ENCODE data around the gene HBA1.
"Not testable (repeated sequence)": the region's sequence is repeated elsewhere in the genome, so short reads cannot be mapped to it uniquely, and the experiment has no call there.

HBA1 gene

GRCh38 chr16:176006-176405, 474 bp upstream of the HBA1 start:
- not testable (repeated sequence) for DNase-seq

DNA sequence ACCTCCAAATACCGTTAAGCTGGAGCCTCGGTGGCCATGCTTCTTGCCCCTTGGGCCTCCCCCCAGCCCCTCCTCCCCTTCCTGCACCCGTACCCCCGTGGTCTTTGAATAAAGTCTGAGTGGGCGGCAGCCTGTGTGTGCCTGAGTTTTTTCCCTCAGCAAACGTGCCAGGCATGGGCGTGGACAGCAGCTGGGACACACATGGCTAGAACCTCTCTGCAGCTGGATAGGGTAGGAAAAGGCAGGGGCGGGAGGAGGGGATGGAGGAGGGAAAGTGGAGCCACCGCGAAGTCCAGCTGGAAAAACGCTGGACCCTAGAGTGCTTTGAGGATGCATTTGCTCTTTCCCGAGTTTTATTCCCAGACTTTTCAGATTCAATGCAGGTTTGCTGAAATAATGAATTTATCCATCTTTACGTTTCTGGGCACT, 928 bp downstream of the HBA1 start:
- DNase-seq = no peak

DNA sequence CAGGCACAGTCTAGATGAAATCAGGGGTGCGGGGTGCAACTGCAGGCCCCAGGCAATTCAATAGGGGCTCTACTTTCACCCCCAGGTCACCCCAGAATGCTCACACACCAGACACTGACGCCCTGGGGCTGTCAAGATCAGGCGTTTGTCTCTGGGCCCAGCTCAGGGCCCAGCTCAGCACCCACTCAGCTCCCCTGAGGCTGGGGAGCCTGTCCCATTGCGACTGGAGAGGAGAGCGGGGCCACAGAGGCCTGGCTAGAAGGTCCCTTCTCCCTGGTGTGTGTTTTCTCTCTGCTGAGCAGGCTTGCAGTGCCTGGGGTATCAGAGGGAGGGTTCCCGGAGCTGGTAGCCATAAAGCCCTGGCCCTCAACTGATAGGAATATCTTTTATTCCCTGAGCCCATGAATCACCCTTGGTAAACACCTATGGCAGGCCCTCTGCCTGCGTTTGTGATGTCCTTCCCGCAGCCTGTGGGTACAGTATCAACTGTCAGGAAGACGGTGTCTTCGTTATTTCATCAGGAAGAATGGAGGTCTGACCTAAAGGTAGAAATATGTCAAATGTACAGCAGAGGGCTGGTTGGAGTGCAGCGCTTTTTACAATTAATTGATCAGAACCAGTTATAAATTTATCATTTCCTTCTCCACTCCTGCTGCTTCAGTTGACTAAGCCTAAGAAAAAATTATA, 1.6 kb downstream of the HBA1 start:
- no peak for DNase-seq

GRCh38 chr16:178668-179015, 2.2 kb downstream of the HBA1 start:
- no peak for DNase-seq

DNA sequence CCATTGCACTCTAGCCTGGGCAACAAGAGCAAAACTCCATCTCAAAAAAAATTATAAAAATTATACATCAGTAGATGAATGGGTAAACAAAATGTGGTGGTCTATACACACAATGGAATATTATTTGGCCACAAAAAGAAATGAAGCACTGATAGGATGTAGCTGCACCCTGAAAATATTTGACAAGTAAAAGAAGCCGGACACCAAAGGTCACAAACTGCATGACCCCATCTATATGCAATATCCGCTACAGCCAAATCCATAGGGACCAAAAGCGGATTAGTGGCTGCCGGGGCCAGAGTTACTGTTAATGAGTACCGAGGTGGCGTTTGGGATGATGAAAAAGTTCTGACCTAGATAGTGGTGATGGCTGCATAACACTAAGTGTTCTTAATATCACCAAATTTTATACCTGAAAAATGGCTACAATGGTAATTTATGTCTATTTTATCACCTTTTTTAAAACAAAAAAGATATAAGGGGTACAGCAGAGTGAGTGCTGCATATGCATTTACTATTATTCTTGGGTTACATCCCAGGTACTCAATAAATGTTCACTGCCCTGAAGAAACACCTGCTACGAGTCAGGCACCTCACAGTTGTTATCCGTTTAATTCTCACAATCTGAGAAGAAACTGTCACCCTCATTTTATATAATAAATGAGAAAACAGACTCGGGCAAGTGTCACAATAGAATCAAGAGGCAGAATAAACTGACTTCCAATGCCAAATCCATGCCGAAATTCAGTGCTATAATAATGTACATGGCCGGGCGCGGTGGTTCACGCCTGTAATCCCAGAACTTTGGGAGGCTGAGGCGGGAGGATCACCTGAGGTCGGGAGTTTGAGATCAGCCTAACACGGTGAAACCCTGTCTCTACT, 3.0 kb downstream of the HBA1 start:
- DNase-seq = no peak

DNA sequence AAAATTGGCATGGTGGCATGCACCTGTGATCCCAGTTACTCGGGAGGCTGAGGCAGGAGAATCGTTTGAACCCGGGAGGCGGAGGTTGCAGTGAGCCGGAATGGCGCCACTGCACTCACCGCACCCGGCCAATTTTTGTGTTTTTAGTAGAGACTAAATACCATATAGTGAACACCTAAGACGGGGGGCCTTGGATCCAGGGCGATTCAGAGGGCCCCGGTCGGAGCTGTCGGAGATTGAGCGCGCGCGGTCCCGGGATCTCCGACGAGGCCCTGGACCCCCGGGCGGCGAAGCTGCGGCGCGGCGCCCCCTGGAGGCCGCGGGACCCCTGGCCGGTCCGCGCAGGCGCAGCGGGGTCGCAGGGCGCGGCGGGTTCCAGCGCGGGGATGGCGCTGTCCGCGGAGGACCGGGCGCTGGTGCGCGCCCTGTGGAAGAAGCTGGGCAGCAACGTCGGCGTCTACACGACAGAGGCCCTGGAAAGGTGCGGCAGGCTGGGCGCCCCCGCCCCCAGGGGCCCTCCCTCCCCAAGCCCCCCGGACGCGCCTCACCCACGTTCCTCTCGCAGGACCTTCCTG, 3.7 kb downstream of the HBA1 start, which contains the start of gene HBQ1:
HBQ1 (plus strand) TSS at position 359 of the 575 bp plus-strand sequence; CDS start at position 387, 28 bp downstream.
- DNase-seq = no peak

DNA sequence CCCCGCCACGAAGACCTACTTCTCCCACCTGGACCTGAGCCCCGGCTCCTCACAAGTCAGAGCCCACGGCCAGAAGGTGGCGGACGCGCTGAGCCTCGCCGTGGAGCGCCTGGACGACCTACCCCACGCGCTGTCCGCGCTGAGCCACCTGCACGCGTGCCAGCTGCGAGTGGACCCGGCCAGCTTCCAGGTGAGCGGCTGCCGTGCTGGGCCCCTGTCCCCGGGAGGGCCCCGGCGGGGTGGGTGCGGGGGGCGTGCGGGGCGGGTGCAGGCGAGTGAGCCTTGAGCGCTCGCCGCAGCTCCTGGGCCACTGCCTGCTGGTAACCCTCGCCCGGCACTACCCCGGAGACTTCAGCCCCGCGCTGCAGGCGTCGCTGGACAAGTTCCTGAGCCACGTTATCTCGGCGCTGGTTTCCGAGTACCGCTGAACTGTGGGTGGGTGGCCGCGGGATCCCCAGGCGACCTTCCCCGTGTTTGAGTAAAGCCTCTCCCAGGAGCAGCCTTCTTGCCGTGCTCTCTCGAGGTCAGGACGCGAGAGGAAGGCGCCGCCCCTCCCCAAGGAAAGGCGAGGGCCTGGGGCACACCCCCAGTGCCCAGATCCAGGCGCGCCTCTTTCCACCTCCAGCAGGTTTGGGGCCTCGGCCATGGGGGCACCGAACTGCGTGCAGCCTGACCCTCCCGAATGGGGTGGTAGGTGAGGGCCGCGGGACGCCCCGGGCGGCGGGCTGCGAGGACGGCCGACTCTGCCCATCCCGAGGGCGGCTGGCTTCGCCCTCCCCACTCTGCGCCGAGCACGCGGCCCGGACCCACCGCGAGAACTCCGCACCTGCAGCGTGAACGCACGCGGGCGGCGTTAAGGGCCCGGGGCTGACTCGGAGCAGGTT, 4.4 kb downstream of the HBA1 start:
- peak; percentile 73 for DNase-seq

DNA sequence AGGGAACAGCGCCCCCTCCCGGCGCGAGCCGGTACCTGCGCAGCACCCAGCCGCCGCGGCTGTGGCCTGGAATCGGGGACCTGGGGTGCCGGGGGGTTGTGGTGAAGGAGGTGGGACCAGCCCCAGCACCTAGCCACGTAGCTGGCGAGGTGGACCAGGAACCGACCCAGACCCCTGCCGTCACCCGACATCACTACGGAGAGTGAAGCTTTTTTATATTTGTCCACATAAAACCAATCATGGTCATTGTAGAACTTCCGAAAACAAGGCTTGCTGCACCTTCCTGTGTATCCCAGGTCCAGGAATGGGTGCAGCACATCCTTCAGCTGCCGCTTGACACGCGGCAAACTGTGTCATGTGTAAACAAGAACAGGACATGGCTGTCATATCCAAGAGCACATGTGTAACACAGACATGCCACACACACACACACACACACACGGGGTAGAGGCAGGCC, 5.1 kb downstream of the HBA1 start:
- DNase-seq = no peak

DNA sequence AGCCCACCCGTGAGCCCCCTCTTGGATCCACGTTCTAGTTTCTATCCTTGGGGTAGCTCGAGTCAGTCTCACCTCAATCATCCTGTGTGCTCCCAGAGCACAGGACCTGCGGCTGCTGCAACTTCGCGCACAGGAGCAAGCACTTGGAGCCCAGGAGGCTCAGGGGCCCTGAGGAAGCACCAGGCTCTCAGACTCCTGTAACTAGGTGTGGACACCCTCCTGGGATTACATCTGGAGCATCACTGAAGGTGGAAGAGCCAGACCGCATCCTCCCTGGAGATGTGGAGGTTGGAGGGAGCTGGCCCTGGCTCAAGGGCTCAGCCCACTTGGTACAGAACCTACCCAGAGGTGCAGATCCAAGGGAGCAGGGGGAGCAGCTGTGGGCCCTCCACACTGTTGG, 6.5 kb downstream of the HBA1 start:
- no peak for DNase-seq

GRCh38 chr16:185213-185612, 8.7 kb downstream of the HBA1 start:
- no peak for DNase-seq

- DNase-seq = no peak
Observed at GRCh38 chr16:185691-186090, 9.2 kb downstream of the HBA1 start.

DNA sequence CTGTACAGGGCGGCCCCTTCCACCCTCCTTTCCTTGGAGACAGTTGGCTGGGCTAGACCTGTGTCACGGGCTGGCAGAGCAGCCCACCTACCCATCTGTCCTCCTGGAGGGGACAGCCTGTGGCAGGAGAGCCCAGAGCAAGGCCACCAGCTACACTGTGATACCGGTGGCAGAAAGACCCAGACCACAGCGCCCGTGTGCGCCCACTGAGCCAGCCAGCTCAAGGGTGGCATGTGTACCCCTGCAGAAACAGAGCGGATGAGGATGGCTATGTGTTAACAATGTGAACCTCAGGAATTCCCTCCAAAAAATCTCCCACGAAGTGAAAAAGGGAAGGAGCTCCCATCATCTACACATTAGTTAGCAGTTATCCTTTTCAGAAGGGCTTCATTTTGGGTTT, 10.8 kb downstream of the HBA1 start:
- DNase-seq = no peak

GRCh38 chr16:188674-189073, 12.2 kb downstream of the HBA1 start:
- no peak for DNase-seq

DNA sequence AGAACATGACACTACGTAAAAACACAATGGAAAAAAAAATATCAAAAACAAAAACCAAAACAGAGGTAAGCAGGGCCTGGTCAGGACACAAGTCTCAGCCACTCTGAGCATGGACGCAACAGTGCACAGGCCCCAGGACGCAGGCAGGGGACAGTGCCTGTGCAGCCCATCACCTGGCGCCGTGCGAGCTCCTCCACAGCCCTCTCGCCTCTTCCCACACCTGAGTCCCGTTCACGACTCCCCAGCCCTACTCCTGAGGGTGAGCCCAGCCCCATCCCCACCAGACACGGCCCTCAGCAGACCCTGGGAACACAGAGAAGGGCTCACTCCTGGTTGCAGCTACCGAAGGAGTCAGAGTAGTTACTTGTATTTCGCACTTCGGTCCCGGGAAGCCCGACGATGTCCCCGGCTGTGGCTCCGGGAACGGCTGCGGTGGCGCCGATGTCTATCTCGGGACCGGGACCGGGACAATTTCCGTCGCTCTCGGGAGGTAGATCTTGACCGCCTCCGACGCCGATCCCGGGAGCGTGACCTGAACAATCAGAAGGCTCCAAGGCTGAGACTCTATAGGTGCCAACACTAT, 13.2 kb downstream of the HBA1 start:
- DNase-seq = no peak

DNA sequence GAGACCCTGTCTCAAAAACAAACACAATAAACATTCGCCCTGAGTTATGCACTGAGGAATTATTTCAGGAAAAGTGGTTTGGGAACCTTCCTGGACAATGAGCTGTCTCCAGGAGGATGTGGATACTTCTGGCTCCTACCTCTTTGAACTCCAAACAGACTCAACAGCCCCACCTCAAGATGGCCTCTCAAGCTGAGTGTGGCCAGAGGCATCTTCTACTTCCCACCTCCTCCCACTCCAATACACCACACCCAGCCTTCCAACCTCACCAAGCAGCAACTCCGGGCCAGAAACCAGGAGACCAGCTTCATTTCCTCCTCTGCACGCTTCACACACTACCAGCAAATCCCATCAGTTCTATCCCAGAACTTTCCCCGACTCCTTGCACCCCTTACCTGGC, 15.4 kb downstream of the HBA1 start:
- DNase-seq = no peak

- DNase-seq = no peak
Observed at GRCh38 chr16:192686-193085, 16.2 kb downstream of the HBA1 start.

- DNase-seq = no peak
Observed at GRCh38 chr16:193441-193840, 17.0 kb downstream of the HBA1 start.

DNA sequence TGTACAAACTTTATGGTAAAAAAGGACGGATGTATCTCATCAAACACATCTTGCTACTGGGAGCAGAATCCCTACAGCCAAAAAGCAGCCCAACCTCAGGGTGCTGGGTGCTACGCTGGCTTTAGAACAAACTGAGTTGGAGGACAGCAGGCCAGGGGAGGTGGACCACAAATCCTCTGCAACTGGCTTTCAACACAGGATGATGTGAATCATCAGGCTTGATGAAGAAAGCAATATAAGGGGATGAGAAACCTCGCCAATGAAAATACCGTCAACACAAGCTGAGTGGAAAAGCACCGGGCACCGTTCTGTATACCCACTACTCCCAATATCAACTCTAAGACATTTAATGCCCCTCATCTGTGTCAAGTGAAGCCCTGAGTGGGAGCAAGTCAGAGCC, 18.0 kb downstream of the HBA1 start:
- no peak for DNase-seq

- DNase-seq = no peak
Observed at GRCh38 chr16:200388-200787, 23.9 kb downstream of the HBA1 start.

DNA sequence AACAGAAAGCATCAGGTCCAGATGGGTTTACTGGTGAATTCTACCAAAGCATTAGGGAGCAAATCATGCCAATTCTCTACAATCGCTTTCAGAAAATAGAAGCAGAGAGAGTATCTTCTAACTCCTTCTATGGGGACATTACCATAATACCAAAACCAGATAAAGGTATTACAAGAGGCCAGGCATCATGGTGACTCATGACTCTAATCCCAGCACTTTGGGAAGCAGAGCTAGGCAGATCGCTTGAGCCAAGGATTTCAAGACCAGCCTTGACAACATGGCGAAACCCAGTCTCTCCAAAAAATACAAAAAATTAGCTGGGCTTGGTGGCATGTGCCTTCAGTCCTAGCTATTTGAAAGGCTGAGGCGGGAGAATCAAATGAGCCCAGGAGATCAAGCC, 26.8 kb downstream of the HBA1 start:
- no peak for DNase-seq

DNA sequence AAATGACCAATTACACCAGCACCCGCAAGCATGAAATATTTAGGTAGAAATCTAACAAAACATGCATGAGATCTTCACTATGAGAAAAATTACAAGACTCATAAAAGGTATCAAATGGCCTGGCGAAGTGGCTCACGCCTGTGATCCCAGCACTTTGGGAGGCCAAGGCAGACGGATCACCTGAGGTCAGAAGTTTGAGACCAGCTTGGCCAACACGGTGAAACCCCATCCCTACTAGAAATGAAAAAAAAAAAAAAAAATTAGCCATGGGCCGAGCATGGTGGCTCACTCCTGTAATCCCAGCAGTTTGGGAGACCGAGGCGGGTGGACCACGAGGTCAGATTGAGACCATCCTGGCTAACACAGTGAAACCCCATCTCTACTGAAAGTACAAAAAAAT, 27.6 kb downstream of the HBA1 start:
- not testable (repeated sequence) for DNase-seq

DNA sequence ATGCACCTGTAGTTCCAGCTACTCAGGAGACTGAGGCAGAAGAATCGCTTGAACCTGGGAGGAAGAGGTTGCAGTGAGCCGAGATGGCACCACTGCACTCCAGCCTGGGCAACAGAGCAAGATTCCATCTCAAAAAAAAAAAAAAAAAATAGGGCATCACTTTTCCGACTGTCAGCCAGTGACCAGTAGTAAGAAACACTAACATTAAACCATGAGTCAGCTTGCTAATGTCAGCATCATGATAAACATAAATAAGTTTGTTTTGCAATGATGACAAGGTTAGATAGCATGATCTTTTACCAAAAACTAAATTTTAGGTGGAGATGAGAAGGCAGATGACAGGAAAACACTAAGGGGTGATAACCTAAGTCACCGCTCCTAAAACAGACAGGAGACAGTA, 32.9 kb downstream of the HBA1 start:
- DNase-seq = not testable (repeated sequence)

Measured in stimulated activated naive CD4-positive, alpha-beta T cell treated with Interleukin-2 at 50 U/mL for 16 hours (primary cell).